Mesodermal cell (in vitro differentiated cells): ENCODE measurements around the gene CARD18.
"Not testable (repeated sequence)": the region's sequence is repeated elsewhere in the genome, so short reads cannot be mapped to it uniquely, and the experiment has no call there.

Experiments used
- H3K27ac ChIP-seq: 2 replicates; pipeline ENCODE4 v1.7.0; 2013; ENCODE audit warnings: mild to moderate bottlenecking, low read depth, low read length, moderate library complexity; ENCODE audit not compliant: severe bottlenecking
- H3K36me3 ChIP-seq: 2 replicates; pipeline ENCODE4 v1.7.1; 2013; ENCODE audit warnings: mild to moderate bottlenecking, low read length, moderate library complexity; ENCODE audit not compliant: control insufficient read depth, insufficient read depth
- H3K4me1 ChIP-seq: one replicate; pipeline ENCODE4 v1.7.1; 2013; ENCODE audit warnings: mild to moderate bottlenecking, low read length; ENCODE audit not compliant: insufficient read depth, control insufficient read depth, poor library complexity, severe bottlenecking
- H3K4me3 ChIP-seq: 2 replicates; pipeline ENCODE4 v1.7.0; 2013; ENCODE audit warnings: low read length, control low read depth, mild to moderate bottlenecking; ENCODE audit not compliant: insufficient read depth, poor library complexity, severe bottlenecking; ENCODE audit errors: extremely low read depth
- H3K9me3 ChIP-seq: 2 replicates; pipeline ENCODE4 v1.7.1; 2013; ENCODE audit warnings: mild to moderate bottlenecking, low read length, moderate library complexity; ENCODE audit not compliant: control insufficient read depth
- WGBS, 2 experiments: methylation state at CpG; one replicate each; pipeline ENCODE4 v1.1.5; 2013; ENCODE audit warnings: missing lambda C conversion rate in 2 of 2; ENCODE audit not compliant: insufficient coverage in 2 of 2; 5-methylcytosine and 5-hydroxymethylcytosine counted together

Gene CARD18

DNA sequence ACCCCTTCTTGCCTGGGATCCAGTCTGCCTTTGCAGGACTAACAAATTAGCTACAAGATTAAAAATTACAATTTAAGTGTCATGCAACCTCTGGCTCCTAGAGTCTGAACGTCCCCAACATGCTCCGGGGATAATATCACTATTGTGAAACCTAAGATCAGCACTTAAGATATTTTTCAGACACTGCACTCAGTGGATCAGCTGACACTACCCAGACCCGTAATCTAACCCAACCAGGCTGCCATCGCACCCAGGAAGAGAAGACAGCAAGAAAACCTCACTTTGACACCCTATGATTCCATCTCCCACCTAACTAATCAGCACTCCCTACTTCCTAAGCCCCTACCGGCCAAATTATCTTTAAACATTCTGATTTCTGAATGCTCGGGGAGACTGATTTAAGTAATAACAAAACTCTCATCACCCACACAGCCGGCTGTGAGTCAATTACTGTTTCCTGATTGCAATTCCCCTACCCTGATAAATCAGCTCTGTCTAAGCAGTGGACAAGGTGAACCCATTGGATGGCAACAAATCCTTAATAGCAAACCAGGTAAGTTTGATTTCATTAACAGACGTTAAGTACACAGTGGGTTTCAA is 32.2 kb downstream of the CARD18 start:
- H3K36me3 ChIP-seq, H3K4me1 ChIP-seq, H3K27ac ChIP-seq, H3K4me3 ChIP-seq, H3K9me3 ChIP-seq: not testable (repeated sequence)
- 85 to 92% methylated on average over 6 of the region's 8 CpGs for WGBS, 2 experiments

DNA sequence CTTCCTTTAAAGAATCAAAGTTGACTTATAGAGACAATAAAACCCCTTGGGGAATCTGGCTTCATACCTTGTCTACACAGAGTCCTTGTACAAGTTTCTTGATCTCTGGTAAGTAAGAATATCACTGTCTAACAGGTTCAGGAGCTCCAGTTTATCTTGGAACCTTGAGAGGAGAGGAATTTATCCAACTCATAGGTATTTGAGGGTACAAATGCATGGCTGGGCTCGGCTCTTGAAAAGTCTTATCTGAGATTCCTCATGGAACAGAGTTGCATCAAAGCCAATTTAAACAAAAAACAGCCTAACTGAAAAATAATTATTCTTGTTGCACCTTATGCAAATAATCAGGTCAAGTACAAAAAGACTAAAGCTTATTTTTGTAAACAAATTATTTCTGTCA is 33.4 kb downstream of the CARD18 start:
- no peaks in the 10 kb centered on the region for H3K36me3 ChIP-seq
- 100% methylated on average over 1 of the region's 1 CpG; no CpG with 5 or more reads in 1 of the 2 experiments for WGBS, 2 experiments
- H3K4me3 ChIP-seq, result no peak overlapping the region
- peaks cover 8% of the 10 kb centered on the region for H3K9me3 ChIP-seq
- H3K4me1 ChIP-seq, result peaks cover 10% of the 10 kb centered on the region
- no peak overlapping the region for H3K27ac ChIP-seq

DNA sequence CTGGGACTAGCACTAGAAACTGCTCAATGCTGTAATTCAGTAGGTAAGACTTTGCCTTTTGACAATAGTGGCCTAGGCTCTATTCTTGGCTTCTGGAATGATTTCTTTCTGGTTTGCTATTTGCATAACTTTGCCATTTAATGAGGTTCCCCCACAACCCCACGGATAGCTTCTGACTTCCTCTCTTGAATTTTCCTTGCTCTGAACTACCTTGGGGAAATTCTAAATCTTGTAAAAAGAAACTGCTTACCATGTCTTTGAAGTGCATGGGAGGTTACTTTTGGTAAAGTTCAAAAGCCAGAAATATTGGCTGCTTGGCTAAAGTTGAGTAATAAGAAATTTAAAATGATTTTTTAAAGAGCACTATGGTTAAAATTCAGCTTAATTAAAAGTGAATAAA is 35.3 kb downstream of the CARD18 start:
- Histone ChIP-seq H3K36me3 (no peaks in the 10 kb centered on the region), H3K4me1 (peaks cover 4% of the 10 kb centered on the region), H3K27ac (no peak overlapping the region), H3K9me3 (peaks cover 8% of the 10 kb centered on the region), H3K4me3 (no peak overlapping the region)
- no CpG with 5 or more reads among the region's 1 CpG for WGBS, 2 experiments

DNA sequence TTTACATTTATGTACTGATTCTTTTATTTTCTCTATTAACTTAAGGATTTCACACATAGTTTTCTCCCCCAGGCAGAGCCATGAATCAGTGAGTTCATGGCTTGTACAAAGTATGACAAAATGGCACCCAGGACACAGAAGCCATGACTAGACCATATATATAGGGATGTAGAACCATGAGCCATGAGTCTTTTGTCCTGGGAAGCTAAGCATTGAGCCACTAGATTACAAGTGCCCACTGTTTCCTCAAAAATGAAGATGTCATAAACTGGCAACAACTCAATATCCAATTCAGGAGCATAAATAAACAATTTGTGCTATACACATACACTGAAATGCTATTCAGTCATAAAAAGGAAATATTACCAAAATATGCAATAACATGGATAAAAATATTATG is 36.2 kb downstream of the CARD18 start:
- Histone ChIP-seq H3K9me3 (peaks cover 8% of the 10 kb centered on the region), H3K36me3 (no peaks in the 10 kb centered on the region), H3K4me3 (no peak overlapping the region), H3K4me1 (peaks cover 4% of the 10 kb centered on the region), H3K27ac (no peak overlapping the region)

DNA sequence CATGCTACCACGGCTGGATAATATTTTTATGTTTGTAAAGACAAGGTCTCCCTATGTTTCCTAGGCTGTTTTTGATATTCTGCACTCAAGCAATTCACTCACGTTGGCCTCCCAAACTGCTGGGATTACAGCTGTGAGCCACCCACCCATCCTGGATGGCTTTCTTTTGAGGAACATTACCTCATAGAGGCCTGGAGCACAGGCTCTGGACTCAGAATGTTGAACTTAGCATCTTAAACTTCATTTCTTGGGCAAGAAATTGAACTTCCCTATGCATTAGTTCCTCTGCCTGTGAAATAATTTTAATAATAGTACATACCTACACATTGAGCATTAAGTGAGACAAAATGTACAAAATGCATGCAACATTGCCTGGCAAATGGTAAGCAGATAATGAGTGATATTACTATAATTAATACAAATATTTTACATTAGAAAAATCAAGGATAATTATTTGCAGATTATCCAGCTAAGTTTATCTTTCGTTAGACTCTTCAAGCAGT is 37.4 kb downstream of the CARD18 start:
- H3K9me3 ChIP-seq, H3K4me1 ChIP-seq, H3K36me3 ChIP-seq, H3K27ac ChIP-seq, H3K4me3 ChIP-seq: not testable (repeated sequence)
- no CpG with 5 or more reads among the region's 3 CpGs for WGBS, 2 experiments

DNA sequence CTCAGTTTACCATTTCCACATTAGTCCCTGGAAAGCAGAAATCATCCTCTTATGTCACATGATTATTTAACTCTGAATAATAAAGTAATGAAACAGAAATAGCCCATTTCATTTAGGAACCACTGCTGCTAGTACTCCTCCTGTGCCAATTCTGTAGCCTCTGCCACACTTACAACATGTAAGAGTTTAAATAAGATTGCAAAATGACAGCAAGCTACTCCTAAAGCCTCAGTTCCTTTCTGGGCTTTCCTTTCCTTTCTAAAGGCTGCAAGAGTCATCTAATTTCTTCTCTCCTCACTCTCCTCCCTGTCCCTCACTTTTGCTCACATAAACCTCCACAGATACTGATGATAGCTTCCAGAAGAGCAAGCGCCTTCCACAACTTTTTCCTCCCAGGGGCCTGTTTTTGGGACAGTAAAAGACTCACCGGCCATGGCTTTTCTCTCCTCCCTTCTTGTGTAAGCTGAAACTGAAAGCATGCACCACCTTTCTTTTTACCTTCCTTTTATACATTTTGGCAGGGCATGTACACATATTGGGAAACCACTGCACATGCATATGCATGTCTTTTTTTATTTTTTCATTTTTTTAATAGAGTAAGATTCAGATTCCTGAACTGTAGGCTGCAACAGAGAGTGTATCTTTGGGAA is 38.5 kb downstream of the CARD18 start:
- WGBS, 2 experiments, result 87 to 89% methylated on average over 1 to 2 of the region's 2 CpGs
- peaks cover 8% of the 10 kb centered on the region for H3K9me3 ChIP-seq

DNA sequence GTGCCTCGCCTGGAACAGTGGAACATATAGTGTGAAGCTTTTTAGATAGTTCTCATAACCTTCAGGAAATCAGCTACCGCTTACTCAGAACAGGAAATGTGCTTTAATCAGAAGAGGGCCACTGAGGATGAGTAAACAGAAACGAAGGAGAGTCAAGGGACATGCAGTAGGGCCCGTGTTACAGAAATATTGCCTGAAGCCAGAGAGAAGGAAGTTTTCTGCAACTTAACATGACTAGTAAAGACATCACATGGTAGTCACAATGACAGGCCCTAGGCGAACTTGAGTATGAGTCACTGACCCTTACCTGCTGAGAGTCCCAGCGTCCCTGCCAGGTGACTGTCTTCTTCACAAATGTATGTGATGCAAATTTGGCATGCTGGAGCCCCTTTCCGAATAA is 39.4 kb downstream of the CARD18 start:
- H3K4me1 ChIP-seq, result peaks cover 4% of the 10 kb centered on the region
- H3K36me3 ChIP-seq, result no peaks in the 10 kb centered on the region
- H3K27ac ChIP-seq, result no peak overlapping the region
- peaks cover 8% of the 10 kb centered on the region for H3K9me3 ChIP-seq
- no peak overlapping the region for H3K4me3 ChIP-seq
- WGBS, 2 experiments, result 82 to 88% methylated on average over 4 of the region's 7 CpGs

More for the DNA sequence above, 38.5 kb downstream of the CARD18 start:
- H3K36me3 ChIP-seq, result no peaks in the 10 kb centered on the region
- peaks cover 4% of the 10 kb centered on the region for H3K4me1 ChIP-seq
- no peak overlapping the region for H3K27ac ChIP-seq
- no peak overlapping the region for H3K4me3 ChIP-seq

DNA sequence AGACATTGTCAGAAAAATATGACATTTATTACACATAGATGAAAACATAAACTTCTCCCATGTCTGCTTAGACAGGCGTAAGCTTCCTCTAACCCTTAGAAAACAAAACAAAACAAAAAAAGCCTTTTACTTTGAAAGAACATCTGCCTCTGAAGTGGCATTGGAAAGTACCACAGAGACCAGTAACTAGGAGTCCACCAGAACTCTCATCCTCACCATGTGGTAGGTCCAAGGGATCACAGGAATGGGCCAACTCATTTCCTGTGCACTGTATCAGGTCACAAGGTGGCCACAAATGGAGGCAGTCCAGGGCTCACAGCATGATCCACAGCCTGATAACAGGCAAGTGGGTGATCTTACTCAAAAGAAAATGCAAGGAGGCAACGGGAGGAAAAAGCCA is 40.0 kb downstream of the CARD18 start:
- H3K4me3 ChIP-seq, H3K27ac ChIP-seq, H3K9me3 ChIP-seq, H3K4me1 ChIP-seq, H3K36me3 ChIP-seq: not testable (repeated sequence)
- WGBS, 2 experiments, result 100% methylated on average over 1 of the region's 2 CpGs; no CpG with 5 or more reads in 1 of the 2 experiments

DNA sequence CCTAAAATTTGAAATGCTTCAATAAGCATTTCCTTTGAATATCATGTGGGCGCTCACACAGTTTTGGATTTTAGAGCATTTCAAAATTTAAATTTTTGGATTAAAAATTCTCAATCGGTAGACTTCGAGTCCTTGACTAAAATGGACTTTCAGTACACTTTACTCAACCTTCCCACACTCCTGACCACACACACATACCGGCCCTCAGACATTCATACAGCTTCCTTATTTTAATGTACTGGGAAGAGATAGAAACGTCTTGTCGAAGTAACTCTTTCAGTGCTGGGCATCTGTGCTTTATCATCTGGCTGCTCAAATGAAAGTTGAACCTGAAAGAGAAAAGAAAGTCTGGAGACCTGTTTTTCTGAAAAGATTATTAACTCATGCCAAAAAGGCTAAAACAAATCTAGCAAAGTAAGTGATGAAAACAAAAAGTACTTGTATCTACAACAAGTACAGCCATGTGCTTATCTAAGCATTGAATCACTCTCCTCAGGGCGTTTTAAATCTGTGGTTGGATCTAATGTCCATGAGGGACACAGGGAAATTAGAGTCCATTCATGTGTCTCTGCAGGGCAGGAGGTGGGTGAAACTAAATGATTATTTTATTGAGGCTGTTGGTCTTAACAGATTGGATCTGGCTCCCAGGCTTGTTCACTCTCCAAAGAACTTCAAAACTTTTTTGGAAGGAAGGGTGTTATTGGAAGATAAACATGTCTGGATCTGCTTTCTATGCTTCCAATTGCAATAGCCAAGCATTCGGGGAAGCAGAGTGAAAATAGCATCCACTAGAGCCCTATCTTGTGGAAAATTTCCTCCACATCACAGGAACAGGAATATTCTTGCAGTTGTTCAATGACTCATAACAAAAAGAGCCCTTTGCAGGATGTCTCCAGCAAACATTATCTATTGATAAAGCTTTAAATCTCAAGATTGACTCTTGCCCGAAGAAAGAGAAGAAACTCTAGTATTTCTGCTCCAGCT is 47.0 kb downstream of the CARD18 start:
- WGBS, 2 experiments, result 100% methylated on average over 3 of the region's 9 CpGs; no CpG with 5 or more reads in 1 of the 2 experiments
- H3K27ac ChIP-seq, result peak overlapping the region; percentile 72

More for the DNA sequence above, 47.0 kb downstream of the CARD18 start:
- H3K4me1 ChIP-seq, result peaks cover 13% of the 10 kb centered on the region
- H3K4me3 ChIP-seq, result no peak overlapping the region
- no peaks in the 10 kb centered on the region for H3K9me3 ChIP-seq
- no peaks in the 10 kb centered on the region for H3K36me3 ChIP-seq
